Measurements from ENCODE around the gene S100A14.

GRCh38 chr1:153647346-153647714 is 31.2 kb upstream of the S100A14 start:
- TF ChIP-seq CTCF (conservative IDR thresholded peaks at IDR 0.05; ENCODE audit: low read depth, low read length) (no peak), FOS (IDR thresholded peaks at IDR 0.05; ENCODE audit: low read depth, low read length) (no peak), RCOR1 (IDR thresholded peaks at IDR 0.05; ENCODE audit: insufficient replicate concordance, low read length) (no peak), RAD21 (IDR thresholded peaks at IDR 0.05; ENCODE audit: low read length) (no peak), USF2 (IDR thresholded peaks at IDR 0.05; ENCODE audit: low read depth, low read length) (no peak), POLR2A (IDR thresholded peaks at IDR 0.05; ENCODE audit: low read depth, low read length) (no peak), RFX5 (IDR thresholded peaks at IDR 0.05; ENCODE audit: low read depth, low read length) (no peak), ELK1 (IDR thresholded peaks at IDR 0.05; ENCODE audit: borderline replicate concordance, low read depth, low read length) (no peak), MXI1 (IDR thresholded peaks at IDR 0.05; ENCODE audit: borderline replicate concordance, low read depth, low read length) (no peak), MAFK (IDR thresholded peaks at IDR 0.05; ENCODE audit: low read depth, low read length) (no peak), SMC3 (IDR thresholded peaks at IDR 0.05; ENCODE audit: low read depth, low read length) (no peak)
